Left hindlimb (tissue), 1 donor: ENCODE results near the gene LYPD6B.

Experiments used
- DNase-seq: peaks from one replicate; pipeline ENCODE4 v3.0.0-alpha.2; 2018

The LYPD6B gene

GRCh38 chr2:149080099-149080498 lies 41.6 kb downstream of the LYPD6B start:
- DNase-seq, result no peak

GRCh38 chr2:149080971-149081370 lies 42.5 kb downstream of the LYPD6B start:
- DNase-seq, result no peak

- DNase-seq, result no peak
These were observed 43.6 kb downstream of the LYPD6B start for GRCh38 chr2:149082079-149082478.

GRCh38 chr2:149082735-149083134 lies 44.2 kb downstream of the LYPD6B start:
- DNase-seq, result no peak

GRCh38 chr2:149084924-149085795 lies 46.7 kb downstream of the LYPD6B start:
- no peak for DNase-seq

- DNase-seq, result no peak
These were observed 49.3 kb downstream of the LYPD6B start for GRCh38 chr2:149087751-149088150.

GRCh38 chr2:149089068-149089467 lies 50.6 kb downstream of the LYPD6B start:
- no peak for DNase-seq

- DNase-seq, result no peak
These were observed 52.2 kb downstream of the LYPD6B start for GRCh38 chr2:149090706-149091105.

- no peak for DNase-seq
These were observed 55.1 kb downstream of the LYPD6B start for GRCh38 chr2:149093579-149093978.

- DNase-seq, result no peak
These were observed 55.9 kb downstream of the LYPD6B start for GRCh38 chr2:149094217-149095015.

GRCh38 chr2:149098701-149099100 lies 60.2 kb downstream of the LYPD6B start:
- no peak for DNase-seq

- no peak for DNase-seq
These were observed 60.8 kb downstream of the LYPD6B start for GRCh38 chr2:149099298-149099697.

GRCh38 chr2:149100739-149101699 lies 62.5 kb downstream of the LYPD6B start:
- peak; percentile 48 for DNase-seq

- no peak for DNase-seq
These were observed 63.3 kb downstream of the LYPD6B start for GRCh38 chr2:149101818-149102217.

- no peak for DNase-seq
These were observed 64.7 kb downstream of the LYPD6B start for GRCh38 chr2:149103081-149103620.

GRCh38 chr2:149104221-149104620 lies 65.7 kb downstream of the LYPD6B start:
- no peak for DNase-seq

- DNase-seq, result no peak
These were observed 73.6 kb downstream of the LYPD6B start for GRCh38 chr2:149112068-149112467.

- no peak for DNase-seq
These were observed 74.2 kb downstream of the LYPD6B start for GRCh38 chr2:149112713-149113112.

- no peak for DNase-seq
These were observed 77.3 kb downstream of the LYPD6B start for GRCh38 chr2:149115781-149116180.

GRCh38 chr2:149119368-149119767 lies 80.9 kb downstream of the LYPD6B start:
- no peak for DNase-seq

GRCh38 chr2:149122516-149122915 lies 84.0 kb downstream of the LYPD6B start:
- no peak for DNase-seq

- no peak for DNase-seq
These were observed 86.7 kb downstream of the LYPD6B start for GRCh38 chr2:149125031-149125725.
